ENCODE results near the gene NOL4L. TPM values are rescaled to one million over a fixed set of nuclear protein-coding genes. Genes with fewer than 3 reads are reported as not detected.

Gene NOL4L
- total RNA-seq, 4 donors from 2014 or later: 2.6 to 12.8 (median 6.4) TPM

- WGBS: 83% methylated on average over 14 of the region's 14 CpGs
- Histone ChIP-seq H3K27ac (no peak overlapping the region), H3K4me1 (no peaks in the 10 kb centered on the region), H3K36me3 (no peaks in the 10 kb centered on the region), H3K27me3 (peaks cover 30% of the 10 kb centered on the region), H3K4me3 (no peak overlapping the region), H3K9me3 (no peaks in the 10 kb centered on the region)
- TF ChIP-seq POLR2AphosphoS5 (IDR thresholded peaks at IDR 0.05): no peak
- no peak for TF ChIP-seq CTCF (IDR thresholded peaks at IDR 0.05)
- no peak for TF ChIP-seq EP300 (IDR thresholded peaks at IDR 0.05)
- TF ChIP-seq POLR2A (IDR thresholded peaks at IDR 0.05): no peak
- DNase-seq (ENCODE audit: low spot score in 2 of 2): no peak
Measured at GRCh38 chr20:32609111-32609773, 24.1 kb upstream of the NOL4L start.

- Histone ChIP-seq H3K4me3 (no peak overlapping the region), H3K27ac (no peak overlapping the region), H3K36me3 (no peaks in the 10 kb centered on the region), H3K27me3 (peaks cover 30% of the 10 kb centered on the region), H3K4me1 (no peaks in the 10 kb centered on the region), H3K9me3 (no peaks in the 10 kb centered on the region)
- no peak for DNase-seq (ENCODE audit: low spot score in 2 of 2)
- WGBS: 76% methylated on average over 5 of the region's 5 CpGs
- no peak for TF ChIP-seq POLR2AphosphoS5 (IDR thresholded peaks at IDR 0.05)
Measured at GRCh38 chr20:32608664-32609015, 23.5 kb upstream of the NOL4L start.

GRCh38 chr20:32607727-32608663, 22.9 kb upstream of the NOL4L start:
- DNase-seq (ENCODE audit: low spot score in 2 of 2): no peak
- Histone ChIP-seq H3K27me3 (peaks cover 30% of the 10 kb centered on the region), H3K4me3 (no peak overlapping the region), H3K36me3 (no peaks in the 10 kb centered on the region), H3K4me1 (no peaks in the 10 kb centered on the region), H3K27ac (no peak overlapping the region), H3K9me3 (no peaks in the 10 kb centered on the region)
- TF ChIP-seq EP300 (IDR thresholded peaks at IDR 0.05) (no peak), POLR2AphosphoS5 (IDR thresholded peaks at IDR 0.05) (no peak)
- WGBS: 87% methylated on average over 18 of the region's 22 CpGs

GRCh38 chr20:32607324-32607723, 22.2 kb upstream of the NOL4L start:
- no peak for DNase-seq (ENCODE audit: low spot score in 2 of 2)
- no peak overlapping the region for H3K27ac ChIP-seq
- peaks cover 30% of the 10 kb centered on the region for H3K27me3 ChIP-seq
- TF ChIP-seq POLR2AphosphoS5 (IDR thresholded peaks at IDR 0.05): no peak
- TF ChIP-seq CTCF (IDR thresholded peaks at IDR 0.05): no peak
- no peak for TF ChIP-seq POLR2A (IDR thresholded peaks at IDR 0.05)
- no peak for TF ChIP-seq EP300 (IDR thresholded peaks at IDR 0.05)
- H3K36me3 ChIP-seq: no peaks in the 10 kb centered on the region
- no peak overlapping the region for H3K4me3 ChIP-seq
- H3K9me3 ChIP-seq: no peaks in the 10 kb centered on the region
- 89% methylated on average over 8 of the region's 8 CpGs for WGBS
- H3K4me1 ChIP-seq: no peaks in the 10 kb centered on the region

- 92% methylated on average over 1 of the region's 1 CpG for WGBS
- H3K4me3 ChIP-seq: no peak overlapping the region
- H3K27ac ChIP-seq: no peak overlapping the region
- H3K27me3 ChIP-seq: peaks cover 30% of the 10 kb centered on the region
- DNase-seq (ENCODE audit: low spot score in 2 of 2): no peak
- TF ChIP-seq POLR2A (IDR thresholded peaks at IDR 0.05) (no peak), POLR2AphosphoS5 (IDR thresholded peaks at IDR 0.05) (no peak), CTCF (IDR thresholded peaks at IDR 0.05) (no peak), EP300 (IDR thresholded peaks at IDR 0.05) (no peak)
- no peaks in the 10 kb centered on the region for H3K36me3 ChIP-seq
- H3K4me1 ChIP-seq: no peaks in the 10 kb centered on the region
- H3K9me3 ChIP-seq: no peaks in the 10 kb centered on the region
Measured at GRCh38 chr20:32606790-32607189, 21.7 kb upstream of the NOL4L start.

GRCh38 chr20:32606107-32606506, 21.0 kb upstream of the NOL4L start:
- 55% methylated on average over 8 of the region's 8 CpGs for WGBS
- peaks cover 33% of the 10 kb centered on the region for H3K27me3 ChIP-seq

More at GRCh38 chr20:32606107-32606506, 21.0 kb upstream of the NOL4L start:
- Histone ChIP-seq H3K4me1 (no peaks in the 10 kb centered on the region), H3K36me3 (no peaks in the 10 kb centered on the region), H3K9me3 (no peaks in the 10 kb centered on the region), H3K27ac (no peak overlapping the region), H3K4me3 (no peak overlapping the region)
- TF ChIP-seq POLR2AphosphoS5 (IDR thresholded peaks at IDR 0.05) (no peak), POLR2A (IDR thresholded peaks at IDR 0.05) (no peak), CTCF (IDR thresholded peaks at IDR 0.05) (no peak), EP300 (IDR thresholded peaks at IDR 0.05) (no peak)
- DNase-seq (ENCODE audit: low spot score in 2 of 2): no peak

Measured in suprapubic skin (tissue), 4 donors.